A673 (cell line): ENCODE results near the gene ZNF74. TPM values are rescaled to one million over a fixed set of nuclear protein-coding genes. Genes with fewer than 3 reads are reported as not detected.

Experiments
- BruUV-seq: library from RNA; stranded (reverse); fragments of 400-500 nt; replicated peaks from 2 replicates; lab custom pipeline; 2021; lab: Mats Ljungman, UMichigan
- CTCF ChIA-PET: fragments of 300-600 bp; sonication (Branson Sonifier 250); formaldehyde crosslinking; loops from one replicate; lab custom pipeline; 2022; ENCODE audit warnings: antibody characterized with exemption; lab: Charles Lee
- POLR2A ChIA-PET: fragments of 300-600 bp; sonication (Branson Sonifier 250); formaldehyde crosslinking; loops from one replicate; lab custom pipeline; 2022; ENCODE audit warnings: antibody characterized with exemption; ENCODE audit not compliant: low non-redundant PET; lab: Charles Lee
- DNase-seq: peaks from one replicate; pipeline ENCODE4 v3.0.0-alpha.2; 2015; ENCODE audit warnings: low spot score
- H3K27ac ChIP-seq: fragments of 200-600 bp; sonication (generic); 2 replicates; pipeline ENCODE4 v1.5.1; 2016; ENCODE audit warnings: mixed run types, low read depth, mild to moderate bottlenecking, mixed read lengths, antibody characterized with exemption, low read length; ENCODE audit not compliant: poor library complexity, severe bottlenecking
- H3K27me3 ChIP-seq: fragments of 200-600 bp; sonication (generic); replicated peaks from 2 replicates; pipeline ENCODE4 v1.6.1; 2017; ENCODE audit warnings: mixed run types, low read depth, mild to moderate bottlenecking, mixed read lengths, antibody characterized with exemption, low read length; ENCODE audit not compliant: insufficient read depth, poor library complexity
- H3K36me3 ChIP-seq: fragments of 200-600 bp; sonication (generic); 2 replicates; pipeline ENCODE4 v1.6.1; 2016; ENCODE audit warnings: mixed run types, mild to moderate bottlenecking, mixed read lengths, antibody characterized with exemption, low read length; ENCODE audit not compliant: insufficient read depth, poor library complexity, severe bottlenecking
- H3K4me1 ChIP-seq: fragments of 200-600 bp; sonication (generic); 2 replicates; pipeline ENCODE4 v1.6.1; 2017; ENCODE audit warnings: mixed run types, mild to moderate bottlenecking, mixed read lengths, antibody characterized with exemption, low read length; ENCODE audit not compliant: insufficient read depth, poor library complexity, severe bottlenecking
- H3K4me3 ChIP-seq: fragments of 200-600 bp; sonication (generic); 2 replicates; pipeline ENCODE4 v1.5.1; 2016; ENCODE audit warnings: low read depth, mixed run types, mild to moderate bottlenecking, mixed read lengths, low read length; ENCODE audit not compliant: poor library complexity, severe bottlenecking
- H3K9me3 ChIP-seq: fragments of 200-600 bp; sonication (generic); 2 replicates; pipeline ENCODE4 v1.6.1; 2016; ENCODE audit warnings: mixed run types, low read depth, mild to moderate bottlenecking, mixed read lengths, antibody characterized with exemption, low read length; ENCODE audit not compliant: poor library complexity, severe bottlenecking
- EZH2 ChIP-seq: fragments of 200-600 bp; sonication (generic); IDR thresholded peaks from 2 replicates; pipeline ENCODE4 v1.6.1; 2017; ENCODE audit warnings: borderline replicate concordance, low read depth, mild to moderate bottlenecking, mixed read lengths, antibody characterized with exemption, low read length; ENCODE audit not compliant: poor library complexity, severe bottlenecking
- intact Hi-C: fragments of 100-400 bp; cut with micrococcal nuclease; formaldehyde crosslinking; loops from one replicate; pipeline ENCODE4 v1.10.0; 2022; ENCODE audit not compliant: unreplicated experiment
- total RNA-seq: library from RNA; stranded (reverse); gene quantifications from 2 replicates; pipeline ENCODE4 v1.2.3, GENCODE V29; 2021
- TF ChIP-seq, protein P1 (sequence below): fragments of 300-800, 200-600 bp; sonication (generic); conservative IDR thresholded peaks from 2 replicates; pipeline ENCODE4 v1.5.1; 2017; ENCODE audit warnings: low read depth, mild to moderate bottlenecking, antibody characterized with exemption, low read length, moderate library complexity, mixed read lengths

ZNF74 gene
- total RNA-seq, 1 experiment from 2014 or later: 37.2 TPM

DNA sequence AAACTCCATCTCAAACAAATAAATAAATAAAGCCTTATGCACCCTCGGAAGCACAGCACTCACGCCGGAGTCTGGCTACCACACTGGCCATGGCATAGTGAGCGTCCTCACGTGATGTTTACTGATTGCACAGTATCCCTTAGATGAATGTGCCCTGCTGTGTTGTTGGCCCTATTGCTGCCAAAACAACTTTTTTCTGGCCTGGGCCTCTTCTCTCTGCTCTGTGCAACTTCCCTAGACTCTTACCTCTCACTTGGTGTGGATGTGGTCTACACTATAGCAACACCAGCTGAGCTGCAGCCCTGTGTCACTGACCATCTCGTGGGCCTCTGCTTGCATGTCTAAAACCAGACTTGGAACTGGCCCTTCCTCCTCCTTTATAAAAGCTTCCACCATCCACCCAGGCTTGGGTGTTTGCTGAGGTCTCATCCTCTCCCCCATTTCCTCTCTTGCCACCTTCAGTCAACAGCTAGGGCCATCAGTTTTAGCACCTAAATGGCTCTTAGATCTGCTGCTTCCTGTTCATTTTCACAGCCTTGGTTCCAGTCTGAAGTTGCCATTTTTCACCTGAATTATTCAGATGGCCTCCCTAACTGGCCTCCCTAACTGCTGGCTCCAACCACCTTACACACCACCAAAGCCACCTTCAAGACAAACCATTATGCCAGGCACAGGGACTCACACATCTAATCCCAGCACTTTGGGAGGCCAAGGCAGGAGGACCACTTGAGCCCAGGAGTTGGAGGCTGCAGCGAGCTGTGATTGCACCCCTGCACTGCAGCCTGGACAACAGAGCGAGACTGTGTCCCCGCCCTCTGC, 9.2 kb downstream of the ZNF74 start:
- no peaks in the 10 kb centered on the region for H3K27me3 ChIP-seq
- no peak overlapping the region for H3K27ac ChIP-seq
- intact Hi-C loops: no loop called here
- H3K36me3 ChIP-seq: peaks cover 37% of the 10 kb centered on the region
- no peaks in the 10 kb centered on the region for H3K9me3 ChIP-seq
- CTCF ChIA-PET: no interaction called here
- POLR2A ChIA-PET: no interaction called here
- TF ChIP-seq EZH2: no peak
- TF ChIP-seq, protein P1, sequence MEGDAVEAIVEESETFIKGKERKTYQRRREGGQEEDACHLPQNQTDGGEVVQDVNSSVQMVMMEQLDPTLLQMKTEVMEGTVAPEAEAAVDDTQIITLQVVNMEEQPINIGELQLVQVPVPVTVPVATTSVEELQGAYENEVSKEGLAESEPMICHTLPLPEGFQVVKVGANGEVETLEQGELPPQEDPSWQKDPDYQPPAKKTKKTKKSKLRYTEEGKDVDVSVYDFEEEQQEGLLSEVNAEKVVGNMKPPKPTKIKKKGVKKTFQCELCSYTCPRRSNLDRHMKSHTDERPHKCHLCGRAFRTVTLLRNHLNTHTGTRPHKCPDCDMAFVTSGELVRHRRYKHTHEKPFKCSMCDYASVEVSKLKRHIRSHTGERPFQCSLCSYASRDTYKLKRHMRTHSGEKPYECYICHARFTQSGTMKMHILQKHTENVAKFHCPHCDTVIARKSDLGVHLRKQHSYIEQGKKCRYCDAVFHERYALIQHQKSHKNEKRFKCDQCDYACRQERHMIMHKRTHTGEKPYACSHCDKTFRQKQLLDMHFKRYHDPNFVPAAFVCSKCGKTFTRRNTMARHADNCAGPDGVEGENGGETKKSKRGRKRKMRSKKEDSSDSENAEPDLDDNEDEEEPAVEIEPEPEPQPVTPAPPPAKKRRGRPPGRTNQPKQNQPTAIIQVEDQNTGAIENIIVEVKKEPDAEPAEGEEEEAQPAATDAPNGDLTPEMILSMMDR: no peak
- H3K4me1 ChIP-seq: no peaks in the 10 kb centered on the region
- no peak for DNase-seq
- no peak overlapping the region for H3K4me3 ChIP-seq
- BruUV-seq: no TSS peak

DNA sequence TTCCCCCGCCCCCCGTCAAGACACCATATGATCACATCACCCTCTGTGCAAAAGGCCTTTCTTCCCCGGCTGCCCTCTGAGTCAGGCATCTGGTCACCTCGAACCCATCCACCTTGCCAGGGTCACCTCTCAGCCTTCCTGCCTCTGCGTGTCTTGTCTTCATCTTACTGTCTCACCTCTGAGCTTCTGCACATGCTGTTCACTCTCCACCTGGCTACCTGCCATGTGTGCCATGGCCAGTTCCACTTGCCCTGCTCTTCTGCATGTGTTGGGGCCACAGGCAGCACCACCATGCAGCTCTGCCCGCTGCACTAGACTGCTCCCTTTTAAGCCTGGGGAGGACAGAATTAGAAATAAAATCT, 9.8 kb downstream of the ZNF74 start:
- CTCF ChIA-PET: no interaction called here
- no peak overlapping the region for H3K27ac ChIP-seq
- DNase-seq: no peak
- BruUV-seq: no TSS peak
- POLR2A ChIA-PET: no interaction called here
- intact Hi-C loops: no loop called here
- no peaks in the 10 kb centered on the region for H3K4me1 ChIP-seq
- no peak overlapping the region for H3K4me3 ChIP-seq
- H3K27me3 ChIP-seq: no peaks in the 10 kb centered on the region
- TF ChIP-seq, protein P1: no peak
- no peak for TF ChIP-seq EZH2
- H3K36me3 ChIP-seq: peaks cover 37% of the 10 kb centered on the region
- no peaks in the 10 kb centered on the region for H3K9me3 ChIP-seq

DNA sequence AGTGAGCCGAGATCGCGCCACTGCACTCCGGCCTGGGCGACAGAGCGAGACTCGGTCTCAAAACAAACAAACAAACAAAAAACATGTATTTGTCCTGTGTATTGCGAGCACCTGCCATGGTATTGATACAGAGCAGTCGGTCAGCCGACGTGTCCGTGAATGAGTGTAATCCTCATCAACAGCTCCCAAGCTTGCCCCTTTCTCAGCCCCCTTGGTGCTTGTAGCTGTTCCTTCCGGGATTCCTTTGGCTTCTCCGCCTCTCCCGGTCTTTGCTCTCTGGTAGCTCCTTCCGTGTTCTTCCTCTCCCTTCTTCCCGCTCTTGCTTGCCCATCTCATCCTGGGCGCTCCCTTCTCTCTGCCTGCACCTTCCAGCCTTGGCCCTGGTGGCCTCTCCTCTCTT, 10.9 kb downstream of the ZNF74 start:
- BruUV-seq: no TSS peak
- no peak for TF ChIP-seq EZH2
- TF ChIP-seq, protein P1: no peak
- ChIA-PET CTCF (interaction anchor here (0.9 kb wide), 1 partner anchor 14 kb away, joined by 3 read pairs; no protein-coding TSS in a partner anchor), POLR2A (no interaction called here)
- DNase-seq: no peak
- Histone ChIP-seq H3K9me3 (no peaks in the 10 kb centered on the region), H3K4me1 (no peaks in the 10 kb centered on the region), H3K27ac (no peak overlapping the region), H3K36me3 (peaks cover 37% of the 10 kb centered on the region), H3K4me3 (no peak overlapping the region), H3K27me3 (no peaks in the 10 kb centered on the region)
- intact Hi-C loops: no loop called here
